ENCODE data around the gene ZNF77.
A peak's percentile ranks its signal among the peaks of the same experiment; 100 is the strongest.
"Not testable (repeated sequence)": the region's sequence is repeated elsewhere in the genome, so short reads cannot be mapped to it uniquely, and the experiment has no call there.

The ZNF77 gene

DNA sequence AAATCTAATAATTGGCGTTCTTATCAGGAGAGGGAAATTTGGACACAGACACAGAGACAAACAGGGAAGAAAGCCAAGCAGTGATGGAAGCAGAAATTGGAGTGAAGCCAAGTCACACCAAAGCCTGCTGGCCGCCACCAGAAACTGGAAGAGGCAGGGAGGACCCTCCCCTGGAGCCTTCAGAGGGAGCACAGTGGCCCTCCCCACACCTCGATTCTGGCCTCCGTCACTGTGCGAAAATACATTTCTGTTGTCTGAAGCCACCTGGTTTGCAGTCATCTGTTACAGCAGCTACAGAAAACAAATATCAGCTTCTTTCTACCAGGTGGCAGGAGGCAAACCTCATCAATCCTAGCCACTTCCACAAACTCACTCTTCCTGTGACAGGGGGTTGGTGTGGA is 24.3 kb upstream of the ZNF77 start:
- DNase-seq = peak; percentile 95

DNA sequence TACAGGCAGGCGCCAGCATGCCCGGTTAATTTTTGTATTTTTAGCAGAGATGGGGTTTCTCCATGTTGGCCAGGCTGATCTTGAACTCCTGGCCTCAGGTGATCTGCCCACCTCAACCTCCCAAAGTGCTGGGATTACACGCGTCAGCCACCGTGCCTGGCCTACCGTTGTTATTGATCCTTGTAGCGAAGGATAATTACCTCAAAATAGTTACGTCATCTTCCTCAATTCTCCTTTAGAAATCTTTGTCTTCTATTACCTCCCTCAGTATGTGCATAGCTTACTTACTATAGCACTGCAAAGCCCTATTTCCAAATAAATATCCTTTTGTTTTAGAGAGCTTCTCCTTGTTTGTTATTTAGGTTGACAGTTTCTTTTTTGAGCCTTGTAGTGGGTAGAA is 23.2 kb upstream of the ZNF77 start:
- no peak for DNase-seq

DNA sequence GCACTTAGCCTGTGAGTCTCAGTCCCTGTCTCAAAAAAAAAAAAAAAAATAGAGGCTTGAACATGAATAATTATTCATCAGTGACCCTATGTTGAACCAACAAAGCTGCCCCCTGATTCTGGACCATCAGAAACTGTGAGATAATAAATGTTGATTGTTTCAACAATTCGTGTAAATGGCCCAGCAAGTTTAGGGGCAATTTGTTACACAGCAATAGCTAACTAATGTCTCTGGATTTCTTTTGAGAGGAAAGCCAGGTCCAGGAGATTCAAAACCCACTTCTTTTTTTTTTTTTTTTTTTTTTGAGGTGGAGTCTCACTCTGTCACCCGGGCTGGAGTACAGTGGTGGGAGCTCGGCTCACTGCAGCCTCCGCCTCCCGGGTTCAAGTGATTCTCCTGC is 20.1 kb upstream of the ZNF77 start:
- no peak for DNase-seq

DNA sequence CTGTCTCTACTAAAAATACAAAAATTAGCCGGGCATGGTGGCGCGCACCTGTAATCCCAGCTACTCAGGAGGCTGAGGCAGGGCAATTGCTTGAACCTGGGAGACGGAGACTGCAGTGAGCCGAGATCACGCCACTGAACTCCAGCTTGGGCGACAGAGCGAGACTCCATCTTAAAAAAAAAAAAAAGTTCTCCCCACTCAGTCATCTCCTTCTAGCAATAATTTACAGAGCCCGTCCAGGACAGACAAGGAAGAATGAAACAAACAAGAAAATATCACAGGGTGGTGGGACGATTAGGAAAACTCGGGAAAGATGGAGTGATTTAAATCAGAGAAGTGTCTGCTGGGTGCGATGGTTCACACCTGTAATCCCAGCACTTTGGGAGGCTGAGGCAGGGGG is 18.9 kb upstream of the ZNF77 start:
- not testable (repeated sequence) for DNase-seq

DNA sequence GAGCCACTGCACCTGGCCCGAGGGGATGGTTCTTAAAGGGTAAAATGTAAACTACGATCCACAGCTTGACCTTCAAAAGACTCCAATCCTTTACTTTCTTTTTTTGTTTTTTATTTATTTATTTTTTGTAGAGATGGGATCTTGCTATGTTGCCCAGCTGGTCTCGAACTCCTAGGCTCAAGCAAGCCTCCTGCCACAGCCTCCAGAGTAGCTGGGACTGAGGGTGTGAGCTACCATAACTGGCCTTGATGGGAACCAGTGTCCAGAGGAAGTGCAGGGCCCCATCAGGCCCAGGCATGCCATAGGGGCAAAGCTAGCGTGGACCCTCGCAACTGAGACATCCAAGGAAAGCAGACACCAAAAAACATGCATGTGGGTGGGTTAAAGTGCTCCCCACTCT is 18.4 kb upstream of the ZNF77 start:
- no peak for DNase-seq

DNA sequence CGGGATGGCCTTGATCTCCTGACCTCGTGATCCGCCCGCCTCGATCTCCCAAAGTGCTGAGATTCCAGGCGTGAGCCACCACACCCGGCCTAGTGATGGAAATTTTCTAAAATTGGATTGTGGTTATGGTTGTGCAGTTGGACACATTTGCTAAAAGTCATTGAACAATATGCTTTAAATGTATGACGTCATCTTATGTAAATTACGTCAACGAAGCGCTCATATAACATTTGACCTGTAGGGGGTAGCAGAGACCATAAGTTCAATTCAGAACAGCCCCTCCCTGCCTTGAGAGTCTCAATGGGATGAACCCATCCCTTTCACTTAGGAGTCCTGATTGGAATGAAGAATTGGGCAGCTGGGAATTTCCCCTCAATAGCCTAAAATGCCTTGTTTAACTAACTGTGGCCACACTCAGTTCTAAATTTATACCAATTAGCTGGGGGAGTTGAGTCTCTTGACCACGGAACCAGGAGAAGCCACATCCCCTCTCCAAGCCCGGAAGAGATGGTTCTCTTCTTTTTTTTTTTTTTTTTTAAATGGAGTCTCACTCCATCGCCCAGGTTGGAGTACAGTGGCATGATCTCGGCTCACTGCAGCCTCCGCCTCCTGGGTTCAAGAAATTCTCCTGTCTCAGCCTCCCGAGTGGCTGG is 17.4 kb upstream of the ZNF77 start:
- DNase-seq = peak; percentile 79

DNA sequence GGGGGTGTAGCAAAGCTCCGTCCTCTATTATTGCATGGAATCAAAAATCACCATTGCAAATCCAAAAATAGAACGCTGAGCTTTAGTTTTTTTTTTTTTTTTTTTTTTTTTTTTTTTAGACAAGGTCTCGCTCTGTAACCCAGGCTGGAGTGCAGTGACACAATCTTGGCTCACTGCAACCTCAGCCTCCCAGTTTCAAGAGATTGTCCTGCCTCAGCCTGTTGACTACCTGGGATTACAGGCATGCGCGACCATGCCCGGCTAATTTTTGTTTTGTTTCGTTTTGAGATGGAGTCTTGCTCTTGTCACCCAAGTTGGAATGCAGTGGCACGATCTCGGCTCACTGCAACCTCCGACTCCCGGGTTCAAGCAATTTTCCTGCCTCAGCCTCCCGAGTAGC is 15.3 kb upstream of the ZNF77 start:
- DNase-seq = no peak

DNA sequence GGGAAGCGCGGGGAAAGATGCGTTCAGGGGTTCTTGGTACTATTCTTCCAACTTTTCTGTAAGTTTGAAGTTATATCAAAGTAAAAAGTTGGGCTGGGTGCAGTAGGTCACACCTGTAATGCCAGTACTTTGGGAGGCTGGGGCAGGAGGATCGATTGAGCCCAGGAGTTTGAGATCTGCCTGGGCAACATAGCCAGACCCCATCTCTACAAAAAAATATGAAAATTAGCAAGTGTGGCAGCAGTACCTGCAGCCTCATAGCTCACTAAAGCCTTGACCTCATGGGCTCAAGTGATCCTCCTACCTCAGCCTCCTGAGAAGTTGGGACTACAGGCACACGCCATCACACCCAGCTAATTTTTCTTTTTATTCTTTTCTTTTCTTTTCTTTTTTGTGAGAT is 12.4 kb upstream of the ZNF77 start:
- DNase-seq = no peak

DNA sequence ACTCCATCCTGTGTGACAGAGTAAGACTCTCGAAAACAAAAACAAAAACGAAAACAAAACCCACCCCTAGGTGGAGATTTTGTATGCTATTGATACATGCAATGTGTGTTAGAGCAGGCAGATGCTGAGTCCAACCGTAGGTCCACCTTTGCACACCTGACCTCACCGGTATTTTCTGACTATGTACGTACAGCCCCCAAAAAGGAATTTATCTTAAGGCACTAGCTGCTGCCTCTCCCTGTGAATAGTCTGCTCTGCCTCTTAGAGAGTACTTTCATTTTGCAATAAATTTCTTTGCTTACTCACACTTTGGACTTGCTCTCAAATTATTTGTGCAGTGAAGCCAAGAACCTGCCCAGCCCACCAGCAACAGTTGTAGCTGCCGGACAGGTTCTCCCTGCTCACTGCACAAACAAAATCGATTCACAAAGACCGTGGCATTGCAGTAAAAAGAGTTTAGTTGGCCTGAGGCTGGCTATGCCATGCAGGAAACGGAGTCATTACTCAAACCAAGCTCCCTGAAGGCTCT is 8.2 kb upstream of the ZNF77 start:
- DNase-seq = no peak

DNA sequence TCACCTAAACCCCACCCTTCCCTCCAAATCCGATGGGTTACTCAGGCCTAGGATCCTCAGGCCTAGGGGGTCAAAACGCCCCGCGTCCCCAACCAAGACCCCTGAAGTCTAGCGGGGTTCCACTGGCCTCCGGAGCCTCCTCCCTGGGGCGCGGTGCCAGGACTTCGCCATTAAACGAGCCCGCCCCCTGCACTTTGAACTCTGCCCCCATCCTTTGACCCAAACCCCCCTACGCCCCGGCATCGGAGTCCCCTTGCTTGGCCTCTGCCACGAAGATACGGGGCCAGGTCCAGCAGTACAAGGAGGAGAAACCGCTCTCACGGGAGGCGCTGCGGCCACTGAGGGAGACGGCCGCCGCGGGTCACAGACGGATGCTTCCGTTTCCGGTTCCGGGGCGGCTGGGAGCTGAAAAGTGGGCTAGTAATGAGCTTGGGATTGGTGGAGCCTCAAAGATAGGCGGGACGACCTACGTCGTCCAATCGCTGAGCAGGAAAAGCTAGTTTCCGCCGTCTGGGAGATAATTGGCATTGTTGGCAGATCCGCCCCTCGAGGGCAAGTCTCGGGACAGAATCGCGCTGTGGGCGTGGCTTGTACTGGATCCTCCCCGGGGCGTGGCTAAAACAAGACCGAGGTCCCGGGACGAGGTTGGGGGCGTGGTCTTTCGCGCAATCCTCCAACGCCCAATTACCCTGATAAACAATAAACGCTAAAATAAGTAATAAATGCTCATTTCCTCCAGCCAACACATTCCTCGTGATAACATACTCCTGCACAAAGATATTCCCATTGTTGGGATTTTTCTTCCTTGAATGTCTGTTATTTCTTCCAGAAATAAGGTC is 5.7 kb upstream of the ZNF77 start:
- DNase-seq = peak; percentile 99

DNA sequence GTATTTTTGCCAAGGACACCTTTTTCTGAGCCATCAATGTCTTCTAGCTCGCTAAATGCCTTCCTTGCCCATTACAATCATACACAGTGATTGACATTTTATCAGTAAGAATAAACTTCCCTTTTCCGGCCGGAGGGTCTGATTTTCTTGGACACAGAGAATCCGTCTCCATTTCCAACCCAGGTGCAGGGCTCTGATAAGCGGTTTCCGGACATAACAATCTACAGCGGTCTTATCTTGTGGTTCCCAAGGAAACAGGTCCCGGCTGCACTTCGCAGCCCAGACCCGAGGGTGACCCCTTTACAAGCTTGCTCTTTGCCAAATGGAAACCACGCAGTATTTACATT is 5.1 kb upstream of the ZNF77 start:
- DNase-seq = no peak

DNA sequence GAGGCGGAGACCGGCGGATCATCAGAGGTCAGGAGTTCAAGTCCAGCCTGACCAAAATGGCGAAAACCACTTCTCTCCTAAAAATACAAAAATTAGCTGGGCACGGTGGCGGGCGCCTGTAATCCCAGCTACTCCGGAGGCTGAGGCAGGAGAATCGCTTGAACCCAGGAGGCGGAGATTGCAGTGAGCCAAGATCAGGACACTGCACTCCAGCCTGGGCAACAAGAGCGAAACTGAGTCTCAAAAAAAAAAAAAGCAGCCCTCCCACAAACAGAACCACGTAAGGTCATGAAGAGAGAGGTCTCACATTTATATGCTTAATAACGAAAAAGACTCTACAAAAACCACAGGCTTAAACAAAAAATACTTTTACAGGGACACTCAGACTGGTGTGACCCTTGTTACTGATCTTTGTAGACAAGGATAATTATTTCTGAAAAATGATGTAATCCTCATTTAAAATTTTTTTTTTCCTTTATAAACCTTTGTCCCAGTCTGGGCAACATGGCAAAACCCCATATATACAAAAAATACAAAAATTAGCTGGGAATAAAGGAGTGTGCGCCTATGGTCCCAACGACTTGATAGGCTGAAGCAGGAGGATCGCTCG is 909 bp upstream of the ZNF77 start:
- DNase-seq = no peak

DNA sequence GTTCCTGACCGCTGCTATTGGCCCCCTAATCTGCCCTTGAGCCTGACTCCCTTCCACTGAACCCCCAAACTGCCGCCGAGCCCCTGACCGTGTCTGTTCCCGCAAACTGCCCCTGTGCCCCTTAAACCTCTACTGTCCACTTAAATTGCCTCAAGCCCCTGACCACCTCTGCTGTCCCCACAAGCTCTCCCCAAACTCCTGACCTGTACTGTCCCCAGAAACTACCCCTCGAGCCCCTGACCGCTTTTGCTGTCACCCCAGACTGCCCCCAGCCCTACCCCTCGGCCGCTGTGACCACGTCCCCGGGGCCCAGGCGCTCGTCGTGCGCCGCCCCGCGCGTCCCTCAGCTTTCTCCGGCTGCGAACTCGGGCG is 382 bp downstream of the ZNF77 start:
- DNase-seq = no peak

DNA sequence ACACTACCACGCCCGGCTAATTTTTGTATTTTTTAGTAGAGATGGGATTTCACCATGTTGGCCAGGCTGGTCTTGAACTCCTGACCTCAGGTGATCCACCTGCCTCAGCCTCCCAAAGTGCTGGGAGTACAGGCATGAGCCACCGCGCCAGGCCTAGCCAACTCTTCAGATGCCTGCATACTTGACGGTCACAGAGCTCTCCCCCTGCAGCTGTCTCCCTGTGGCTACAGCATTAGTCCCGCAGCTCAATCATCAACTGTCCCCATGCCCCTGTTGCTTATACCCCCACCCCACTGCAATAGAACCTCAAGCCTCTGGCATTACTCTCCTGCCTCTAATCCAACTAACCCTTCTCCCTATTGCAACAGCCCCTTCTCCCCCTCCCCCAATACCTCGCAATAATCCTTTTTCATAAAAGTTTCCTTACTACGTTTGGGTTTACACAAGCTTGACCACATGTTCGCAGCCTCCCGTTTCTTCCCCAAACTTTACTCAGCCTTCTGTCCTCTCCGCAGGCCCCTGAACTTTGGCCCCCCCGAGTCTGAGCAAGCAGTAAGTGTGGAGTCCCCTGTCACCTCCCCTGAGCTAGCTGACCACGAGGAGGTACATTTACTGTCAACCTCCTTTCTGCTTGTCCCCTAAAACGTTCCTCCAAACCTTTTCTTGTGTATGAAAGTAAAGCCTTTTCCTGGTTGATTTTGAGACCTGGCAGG is 1.7 kb downstream of the ZNF77 start:
- no peak for DNase-seq

DNA sequence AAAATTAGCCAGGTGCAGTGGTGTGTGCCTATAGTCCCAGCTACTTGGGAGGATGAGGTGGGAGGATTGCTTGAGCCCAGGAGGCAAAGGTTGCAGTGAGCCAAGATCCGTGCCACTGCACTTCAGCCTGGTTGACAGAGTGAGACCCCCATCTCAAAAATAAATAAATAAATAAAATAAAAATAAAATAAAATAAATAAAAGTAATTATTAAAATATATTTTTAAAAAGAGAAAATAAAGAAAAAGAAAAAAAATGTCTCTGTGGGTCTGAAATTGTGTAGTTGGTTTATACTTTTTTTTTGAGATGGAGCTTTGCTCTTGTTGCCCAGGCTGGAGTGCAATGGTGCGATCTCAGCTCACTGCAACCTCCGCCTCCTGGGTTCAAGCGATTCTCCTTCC is 8.9 kb downstream of the ZNF77 start:
- DNase-seq = not testable (repeated sequence)

DNA sequence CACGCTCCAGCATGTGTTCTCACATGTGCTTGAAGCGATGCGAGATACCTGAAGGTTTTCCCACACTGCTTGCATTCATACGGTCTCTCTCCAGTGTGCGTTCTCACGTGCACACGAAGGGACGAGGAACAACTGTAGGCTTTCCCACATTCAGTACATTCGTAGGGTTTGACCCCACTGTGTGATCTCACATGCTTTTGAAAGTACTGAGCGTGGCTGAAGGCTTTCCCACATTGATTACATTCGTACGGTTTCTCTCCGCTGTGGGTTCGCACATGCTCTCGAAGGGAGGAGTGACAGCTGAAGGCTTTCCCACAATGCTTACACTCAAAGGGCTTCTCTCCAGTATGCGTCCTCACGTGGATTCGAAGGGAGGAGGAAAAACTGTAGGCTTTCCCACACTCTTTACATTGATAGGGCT is 11.3 kb downstream of the ZNF77 start:
- no peak for DNase-seq

DNA sequence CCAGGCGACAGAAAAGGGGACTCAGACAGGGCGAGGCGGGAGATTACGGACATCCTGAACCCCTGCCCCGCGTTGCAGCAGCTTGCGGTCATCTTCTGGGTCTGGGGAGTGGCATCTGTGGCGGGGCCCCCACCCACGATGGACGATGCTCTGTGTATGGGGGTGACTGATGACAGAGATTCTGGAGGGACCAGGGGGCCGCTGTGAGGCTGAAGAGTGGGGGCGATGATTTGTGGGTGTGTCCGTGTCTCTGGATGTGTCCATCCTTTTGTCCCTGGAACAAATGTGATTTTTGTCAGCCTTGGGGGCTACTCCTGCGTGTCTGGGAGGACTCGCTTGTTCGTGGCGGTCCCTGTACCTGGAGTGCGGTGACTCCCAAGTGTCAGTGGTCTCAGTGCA is 17.7 kb downstream of the ZNF77 start:
- DNase-seq = no peak

DNA sequence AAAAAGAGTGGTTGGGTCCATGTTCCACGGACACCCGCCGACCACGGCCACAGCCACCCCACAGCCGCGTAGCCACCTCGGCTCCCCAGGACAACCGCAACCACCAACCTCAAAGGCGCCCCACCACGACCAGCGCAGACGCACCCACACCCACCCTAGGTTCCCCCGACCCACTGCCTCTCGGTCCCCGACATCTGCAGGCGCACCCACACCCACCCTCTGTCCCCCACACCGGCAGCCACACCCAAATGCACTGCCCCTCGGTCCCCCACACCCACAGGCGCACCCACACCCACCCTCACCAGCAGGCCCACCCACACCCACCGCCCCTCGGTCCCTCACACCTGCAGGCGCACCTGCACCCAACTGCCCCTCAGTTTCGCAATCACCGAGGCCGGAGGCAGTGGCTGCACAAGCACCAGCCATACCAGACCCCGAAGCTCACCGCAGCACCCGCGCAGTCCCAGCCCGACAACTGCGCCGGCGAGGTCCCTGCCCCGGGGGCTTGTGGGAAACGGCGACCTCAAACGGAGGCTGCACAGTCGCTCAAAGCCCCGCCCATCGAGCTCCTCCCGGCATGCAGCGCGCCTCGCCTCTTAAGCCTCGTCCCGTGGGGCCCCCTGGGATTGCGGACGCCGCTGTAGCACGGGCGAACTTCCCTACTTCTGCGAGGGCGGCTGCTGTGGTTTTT is 18.3 kb downstream of the ZNF77 start:
- DNase-seq = no peak

DNA sequence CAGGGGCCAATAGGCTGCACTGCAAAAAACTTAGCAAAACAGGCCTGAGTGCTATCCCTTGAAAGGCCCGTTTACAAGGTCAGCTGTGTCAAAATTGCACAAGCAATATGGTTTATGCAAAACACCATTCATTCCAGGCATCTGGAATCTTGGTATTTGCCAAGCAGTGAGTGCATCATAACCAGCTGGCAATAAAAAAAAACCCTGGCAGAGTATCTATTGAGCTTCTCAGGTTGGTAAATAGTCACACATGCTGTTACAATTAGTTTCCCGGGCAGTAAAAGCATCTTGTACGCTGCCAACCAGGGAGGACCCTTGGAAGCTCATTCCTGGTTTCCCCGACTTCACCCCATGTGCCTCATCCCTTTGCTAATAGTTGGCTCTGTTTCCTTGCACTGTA is 21.3 kb downstream of the ZNF77 start:
- DNase-seq = peak; percentile 42

DNA sequence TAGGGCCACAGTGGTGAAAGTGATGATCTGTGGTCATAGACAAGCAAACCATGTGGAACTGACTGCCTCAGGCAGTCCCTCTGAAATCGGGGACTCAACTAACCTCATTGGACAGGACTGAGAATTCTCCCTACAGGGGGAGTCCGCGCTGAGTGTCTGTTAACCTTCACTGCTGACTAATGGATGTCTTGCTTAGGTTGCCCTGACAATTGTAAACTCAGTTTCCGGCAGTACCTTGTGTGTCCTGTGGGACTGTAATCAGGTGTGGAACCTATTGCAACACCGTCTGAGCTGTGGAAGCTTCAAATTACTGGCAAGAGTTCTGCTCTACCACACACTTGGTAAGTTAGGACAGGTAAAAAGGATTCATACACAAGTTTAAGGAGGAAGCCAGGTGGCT is 21.8 kb downstream of the ZNF77 start:
- DNase-seq = no peak

DNA sequence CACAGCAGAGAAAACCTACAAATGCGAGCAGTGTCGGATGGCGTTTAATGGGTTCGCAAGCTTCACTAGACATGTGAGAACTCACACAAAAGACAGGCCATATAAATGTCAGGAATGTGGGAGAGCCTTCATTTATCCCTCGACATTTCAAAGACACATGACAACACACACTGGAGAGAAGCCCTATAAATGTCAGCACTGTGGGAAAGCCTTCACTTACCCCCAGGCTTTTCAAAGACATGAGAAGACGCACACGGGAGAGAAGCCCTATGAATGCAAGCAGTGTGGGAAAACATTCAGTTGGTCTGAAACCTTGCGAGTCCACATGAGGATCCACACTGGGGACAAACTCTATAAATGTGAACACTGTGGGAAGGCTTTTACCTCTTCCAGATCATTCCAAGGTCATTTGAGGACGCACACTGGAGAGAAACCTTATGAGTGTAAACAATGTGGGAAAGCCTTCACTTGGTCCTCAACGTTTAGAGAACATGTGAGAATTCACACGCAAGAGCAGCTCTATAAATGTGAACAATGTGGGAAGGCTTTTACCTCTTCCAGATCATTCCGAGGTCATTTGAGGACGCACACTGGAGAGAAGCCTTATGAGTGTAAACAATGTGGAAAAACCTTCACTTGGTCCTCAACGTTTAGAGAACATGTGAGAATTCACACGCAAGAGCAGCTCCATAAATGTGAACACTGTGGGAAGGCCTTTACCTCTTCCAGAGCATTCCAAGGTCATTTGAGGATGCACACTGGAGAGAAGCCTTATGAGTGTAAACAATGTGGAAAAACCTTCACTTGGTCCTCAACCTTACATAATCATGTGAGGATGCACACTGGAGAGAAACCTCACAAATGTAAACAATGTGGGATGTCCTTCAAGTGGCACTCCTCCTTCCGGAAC is 27.2 kb downstream of the ZNF77 start:
- DNase-seq = no peak

DNA sequence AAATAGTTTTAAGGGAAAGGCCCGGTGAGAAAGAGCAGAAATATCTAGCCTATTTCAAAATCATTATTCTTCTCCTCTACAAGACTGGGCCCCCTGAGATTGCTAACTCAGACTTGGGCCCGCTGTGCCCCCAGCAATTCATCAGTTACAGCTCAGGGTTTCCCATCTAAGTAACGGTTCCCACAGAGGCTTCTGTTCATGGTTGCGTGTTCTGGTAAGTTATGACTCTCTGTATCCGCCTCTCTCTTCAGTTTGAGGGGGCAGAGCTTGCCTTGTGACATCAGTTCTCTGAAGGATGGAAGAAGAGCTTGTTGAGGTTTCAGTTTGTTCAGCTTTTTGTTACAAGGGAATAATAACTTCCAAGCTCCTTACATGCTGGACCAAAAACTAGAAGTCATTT is 32.5 kb downstream of the ZNF77 start:
- DNase-seq = no peak

Measured in NCI-H1092 (cell line).